Choroid plexus epithelial cell (primary cell): Measurements from ENCODE around the gene RALGAPA1.

ENCODE experiments used
- DNase-seq: peaks from one replicate; pipeline ENCODE4 v3.0.0-alpha.2; 2010; ENCODE audit warnings: low read depth
- H3K4me3 ChIP-seq: 2 replicates; pipeline ENCODE4 v1.5.1; 2011; ENCODE audit warnings: low read depth, mild to moderate bottlenecking, control low read depth, low read length, moderate library complexity
- TF ChIP-seq, protein P1 (sequence below): conservative IDR thresholded peaks from 2 replicates; pipeline ENCODE4 v1.5.1; 2011; ENCODE audit warnings: low read depth, mild to moderate bottlenecking, control low read depth, inconsistent platforms, low read length, moderate library complexity

RALGAPA1 gene

DNA sequence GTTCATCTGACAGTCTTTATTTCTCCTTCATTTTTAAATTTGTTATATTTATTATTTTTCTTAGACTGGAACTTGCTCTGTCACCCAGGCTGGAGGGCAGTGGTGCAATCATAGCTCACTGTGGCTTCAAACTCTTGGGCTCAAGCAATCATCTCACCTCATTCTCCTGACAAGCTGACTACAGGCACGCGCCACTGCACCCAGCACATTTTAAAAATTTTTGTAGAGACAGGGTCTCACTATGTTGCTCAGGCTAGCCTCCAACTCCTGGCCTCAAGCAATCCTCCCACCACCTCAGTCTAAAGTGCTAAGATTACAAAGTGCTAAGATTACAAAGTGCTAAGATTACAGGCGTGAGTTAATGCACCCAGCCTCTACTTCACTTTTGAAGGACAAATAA lies 96.6 kb downstream of the RALGAPA1 start:
- no peak for DNase-seq
- no peak overlapping the region for H3K4me3 ChIP-seq
- TF ChIP-seq, protein P1, sequence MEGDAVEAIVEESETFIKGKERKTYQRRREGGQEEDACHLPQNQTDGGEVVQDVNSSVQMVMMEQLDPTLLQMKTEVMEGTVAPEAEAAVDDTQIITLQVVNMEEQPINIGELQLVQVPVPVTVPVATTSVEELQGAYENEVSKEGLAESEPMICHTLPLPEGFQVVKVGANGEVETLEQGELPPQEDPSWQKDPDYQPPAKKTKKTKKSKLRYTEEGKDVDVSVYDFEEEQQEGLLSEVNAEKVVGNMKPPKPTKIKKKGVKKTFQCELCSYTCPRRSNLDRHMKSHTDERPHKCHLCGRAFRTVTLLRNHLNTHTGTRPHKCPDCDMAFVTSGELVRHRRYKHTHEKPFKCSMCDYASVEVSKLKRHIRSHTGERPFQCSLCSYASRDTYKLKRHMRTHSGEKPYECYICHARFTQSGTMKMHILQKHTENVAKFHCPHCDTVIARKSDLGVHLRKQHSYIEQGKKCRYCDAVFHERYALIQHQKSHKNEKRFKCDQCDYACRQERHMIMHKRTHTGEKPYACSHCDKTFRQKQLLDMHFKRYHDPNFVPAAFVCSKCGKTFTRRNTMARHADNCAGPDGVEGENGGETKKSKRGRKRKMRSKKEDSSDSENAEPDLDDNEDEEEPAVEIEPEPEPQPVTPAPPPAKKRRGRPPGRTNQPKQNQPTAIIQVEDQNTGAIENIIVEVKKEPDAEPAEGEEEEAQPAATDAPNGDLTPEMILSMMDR, result no peak

DNA sequence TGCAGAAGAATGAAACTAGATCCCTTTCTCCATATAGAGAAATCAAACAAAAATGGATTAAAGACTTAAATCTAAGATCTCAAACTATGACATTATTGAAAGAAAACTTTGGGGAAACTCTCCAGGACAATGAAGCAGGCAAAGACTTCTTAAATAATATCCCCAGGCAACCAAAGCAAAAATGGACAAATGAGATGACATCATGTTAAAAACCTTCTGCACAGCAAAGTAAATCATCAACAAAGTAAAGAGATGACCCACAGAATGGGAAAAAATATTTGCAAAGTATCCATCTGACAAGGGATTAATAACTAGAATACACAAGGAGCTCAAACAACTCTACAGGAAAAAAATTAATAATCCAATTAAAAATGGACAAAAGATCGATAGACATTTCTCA lies 101.0 kb downstream of the RALGAPA1 start:
- H3K4me3 ChIP-seq, result no peak overlapping the region
- no peak for DNase-seq
- TF ChIP-seq, protein P1, result no peak

DNA sequence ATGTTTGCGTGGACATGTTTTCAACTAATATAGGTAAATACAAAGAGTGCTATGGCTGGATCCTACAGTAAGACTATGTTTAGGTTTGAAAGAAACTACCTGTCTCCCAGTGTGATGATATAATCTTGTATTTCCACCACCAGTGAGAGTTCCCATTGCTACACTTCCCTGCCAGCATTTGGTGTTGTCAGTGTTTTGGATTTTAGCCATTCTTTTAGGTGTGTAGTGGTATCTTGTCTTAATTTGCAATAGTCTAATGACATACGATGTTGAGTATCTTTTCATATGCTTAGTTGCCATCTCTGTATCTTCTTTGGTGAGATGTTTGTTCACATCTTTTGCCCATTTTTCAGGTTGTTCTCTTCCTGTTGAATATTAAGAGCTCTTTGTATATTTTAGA lies 103.5 kb downstream of the RALGAPA1 start:
- no peak for DNase-seq

DNA sequence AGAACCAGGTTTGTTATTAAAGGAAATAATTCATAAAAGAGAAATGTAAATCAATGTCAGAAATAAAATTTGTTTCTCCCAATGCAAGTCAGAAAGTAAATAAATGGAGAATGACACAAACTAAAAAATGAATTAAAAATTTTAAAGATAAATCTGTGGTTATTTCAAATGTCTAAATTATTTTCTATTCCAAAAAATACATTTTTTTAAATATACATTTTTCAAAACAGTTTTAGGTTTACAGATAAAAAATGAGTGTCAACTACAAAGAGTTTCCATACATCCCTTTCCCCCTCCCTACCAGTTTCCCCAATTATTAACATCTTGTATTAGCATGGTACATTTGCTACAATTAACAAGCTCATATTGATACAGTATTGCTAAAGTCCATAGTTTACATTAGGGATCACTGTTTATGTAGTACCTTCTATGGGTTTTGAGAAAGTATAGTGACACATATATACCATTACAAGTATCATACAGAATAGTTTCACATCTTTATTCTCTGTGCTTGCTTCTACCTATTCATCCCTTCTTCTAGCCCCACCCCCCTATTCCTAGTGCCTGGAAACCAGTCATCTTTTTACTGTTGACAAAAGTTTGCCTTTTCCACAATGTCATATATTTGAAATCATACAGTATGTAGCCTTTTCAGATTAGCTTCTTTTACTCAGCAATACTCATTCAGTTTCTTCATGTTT lies 104.2 kb downstream of the RALGAPA1 start:
- no peak for DNase-seq
- no peak overlapping the region for H3K4me3 ChIP-seq
- TF ChIP-seq, protein P1, result no peak

More for the DNA sequence above, 103.5 kb downstream of the RALGAPA1 start:
- H3K4me3 ChIP-seq, result no peak overlapping the region
- TF ChIP-seq, protein P1, result no peak

DNA sequence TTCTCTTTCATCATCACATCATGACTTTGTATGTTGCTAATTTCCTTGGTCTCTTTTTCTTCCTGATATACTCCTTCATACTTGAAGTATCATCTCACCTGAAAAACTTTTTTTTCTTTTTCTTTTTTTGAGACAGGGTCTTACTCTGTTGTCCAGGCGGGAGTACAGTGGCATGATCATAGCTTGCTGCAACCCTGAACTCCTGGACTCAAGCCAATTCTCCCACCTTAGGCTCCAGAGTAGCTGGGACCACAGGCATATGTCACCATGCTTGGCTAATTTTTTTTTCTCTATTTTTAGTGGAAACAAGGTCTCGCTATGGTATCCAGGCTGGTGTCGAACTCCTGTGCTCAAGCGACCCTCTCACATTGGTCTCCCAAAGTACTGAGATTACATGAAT lies 107.6 kb downstream of the RALGAPA1 start:
- TF ChIP-seq, protein P1, result no peak
- no peak for DNase-seq
- H3K4me3 ChIP-seq, result no peak overlapping the region

DNA sequence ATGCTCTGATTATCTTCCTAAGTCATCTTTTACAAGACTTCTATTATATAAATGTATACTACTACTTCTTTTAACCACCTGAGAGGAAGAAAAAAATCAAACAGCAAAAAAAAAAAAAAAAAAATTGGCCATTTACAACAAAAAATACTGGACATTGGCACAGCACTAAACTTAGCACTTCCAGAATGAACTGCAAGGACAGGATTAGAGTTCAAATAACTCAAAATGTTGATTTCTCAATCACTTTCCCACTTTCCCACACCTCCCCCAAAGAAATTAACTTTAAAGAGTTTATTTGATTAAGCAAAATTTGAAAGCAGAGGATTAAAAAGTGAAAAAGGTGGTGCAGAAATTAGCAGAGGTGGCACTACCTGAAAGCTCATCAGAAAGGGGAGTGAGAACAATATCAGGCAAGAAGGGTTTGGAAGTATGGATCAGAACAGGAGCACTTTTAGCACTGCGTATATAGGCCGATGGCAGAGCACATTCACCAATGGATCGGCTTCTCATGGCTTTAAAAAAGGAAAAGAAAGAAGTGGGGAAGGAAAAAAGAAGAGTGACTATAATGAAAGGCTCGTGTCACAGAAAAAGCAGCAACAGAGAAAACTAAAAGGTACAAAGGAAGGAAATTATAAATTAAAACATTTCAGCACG lies 109.2 kb downstream of the RALGAPA1 start:
- no peak overlapping the region for H3K4me3 ChIP-seq
- DNase-seq, result no peak
- TF ChIP-seq, protein P1, result no peak

DNA sequence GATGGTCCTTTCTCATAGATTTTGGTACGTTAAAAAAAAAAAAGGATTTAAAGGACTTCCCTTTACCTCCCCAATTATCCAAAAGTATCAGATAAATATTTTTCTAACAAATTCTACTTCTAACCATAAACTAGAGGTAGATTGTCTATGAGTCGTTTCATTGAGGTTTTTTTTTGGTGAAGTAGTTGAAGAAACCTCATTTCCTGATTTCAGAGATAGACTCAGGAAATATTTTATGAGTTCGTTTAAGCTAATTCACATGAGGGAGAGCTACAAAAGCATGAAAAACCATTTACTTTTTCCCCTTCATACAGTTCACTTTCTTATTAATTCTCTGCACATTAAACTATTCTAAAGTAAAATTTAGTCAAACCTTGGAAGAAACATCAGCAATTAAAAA lies 112.5 kb downstream of the RALGAPA1 start:
- DNase-seq, result no peak
- H3K4me3 ChIP-seq, result no peak overlapping the region
- TF ChIP-seq, protein P1, result no peak
